ENCODE results near the gene TMEM212. TPM values are rescaled to one million over a fixed set of nuclear protein-coding genes. Genes with fewer than 3 reads are reported as not detected.

The TMEM212 gene
- total RNA-seq: not detected in 2 replicates

DNA sequence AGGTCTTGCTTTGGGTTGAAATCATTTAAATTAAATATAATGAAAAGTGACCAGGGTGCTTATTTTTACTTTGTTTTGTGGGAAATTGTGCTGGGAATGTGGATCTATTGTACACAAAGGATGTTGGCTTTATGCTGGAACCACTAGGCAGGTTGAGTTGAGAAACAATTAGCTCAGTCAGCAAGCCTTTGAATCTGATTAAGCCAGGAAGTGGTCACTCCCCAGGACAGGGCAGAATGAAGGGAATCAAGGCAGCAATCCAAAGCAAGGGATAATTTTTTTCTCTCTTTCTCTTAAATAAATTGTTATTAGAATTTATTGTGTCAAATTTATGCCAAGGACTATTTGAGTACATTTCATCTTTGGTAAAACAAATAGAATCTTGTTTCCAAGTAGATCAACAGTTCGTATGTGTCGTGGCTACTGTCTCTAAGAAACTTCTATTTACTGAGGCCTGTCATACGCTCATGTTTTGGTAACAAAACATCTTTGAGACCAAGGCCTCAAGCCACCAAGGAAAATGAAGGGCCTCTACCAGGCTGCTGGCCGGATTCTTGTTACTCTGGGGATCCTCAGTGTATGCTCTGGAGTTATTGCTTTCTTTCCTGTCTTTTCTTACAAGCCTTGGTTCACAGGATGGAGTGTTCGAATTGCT, at the start of gene TMEM212:
Gene TMEM212, plus strand, starts transcription at position 486 of the 655 bp plus-strand sequence. Its CDS starts 35 bp downstream, at position 521.
- Mint-ChIP-seq H3K36me3 (ENCODE audit: low read depth) (no peaks in the 10 kb centered on the region), H3K27me3 (peaks cover 27% of the 10 kb centered on the region)
- intact Hi-C loops (cut with micrococcal nuclease): no loop called here

DNA sequence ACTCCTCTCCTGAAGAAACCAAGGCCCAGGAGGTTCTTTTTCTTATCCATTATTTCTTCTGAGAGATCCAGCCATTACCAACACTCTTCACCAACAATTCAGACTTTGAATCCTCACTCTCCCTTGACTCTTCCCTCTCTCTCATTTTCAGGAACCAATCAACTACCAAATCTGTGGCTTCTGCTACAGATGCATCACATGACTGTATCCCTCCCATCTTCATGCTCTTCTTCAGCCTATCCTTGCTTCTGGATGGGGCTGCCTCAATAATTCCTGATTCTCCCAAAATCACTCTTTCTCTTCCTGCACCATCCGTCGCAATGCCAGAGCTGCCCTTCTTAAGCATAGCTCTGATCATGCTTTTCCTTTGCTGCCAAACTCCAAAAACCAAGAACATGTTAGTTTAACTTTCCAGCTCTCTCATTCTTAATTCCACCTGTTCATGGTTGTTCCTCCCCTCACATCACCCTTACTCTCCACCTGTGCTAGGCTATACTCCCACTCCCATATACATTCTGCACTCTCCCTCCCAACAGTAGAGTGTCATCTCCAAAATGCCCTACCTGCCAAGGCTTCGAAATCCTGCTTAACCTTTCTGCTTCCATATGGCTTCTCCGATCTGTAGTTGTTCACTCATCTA, 46.4 kb upstream of the TMEM212 start:
- Mint-ChIP-seq H3K27ac (no peak overlapping the region), H3K4me3 (no peak overlapping the region), H3K4me1 (no peaks in the 10 kb centered on the region), H3K36me3 (ENCODE audit: low read depth) (no peaks in the 10 kb centered on the region), H3K27me3 (peaks cover 2% of the 10 kb centered on the region), H3K9me3 (no peaks in the 10 kb centered on the region)
- intact Hi-C loops (cut with micrococcal nuclease): no loop called here
- no peak for DNase-seq

More for the DNA sequence above, at the start of gene TMEM212:
- DNase-seq: no peak
- Mint-ChIP-seq H3K4me3 (no peak within 1 kb of the TSS), H3K9me3 (peaks cover 8% of the 10 kb centered on the region), H3K4me1 (peaks cover 21% of the 10 kb centered on the region), H3K27ac (no peak within 1 kb of the TSS)

DNA sequence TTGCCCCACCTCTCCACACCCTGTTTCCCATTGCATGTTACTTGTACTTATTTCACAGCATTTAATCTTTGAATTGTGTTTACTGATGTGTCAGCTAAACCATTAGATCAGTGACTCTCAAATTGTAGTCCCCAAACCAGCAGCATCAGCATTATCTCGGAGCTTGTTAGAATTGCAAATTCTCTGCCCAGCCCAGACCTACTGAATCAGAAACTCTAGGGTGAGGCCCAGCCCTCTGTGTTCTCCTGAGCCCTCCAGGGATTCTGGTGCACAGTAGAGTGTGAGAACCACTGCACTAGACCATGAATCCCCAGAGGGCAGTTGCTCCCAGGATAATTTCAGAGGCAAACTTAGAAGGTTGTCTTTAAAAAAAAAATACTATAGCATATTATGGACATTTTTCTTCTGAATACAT, 45.9 kb upstream of the TMEM212 start:
- no peak overlapping the region for H3K27ac Mint-ChIP-seq
- intact Hi-C loops (cut with micrococcal nuclease): no loop called here
- H3K9me3 Mint-ChIP-seq: no peaks in the 10 kb centered on the region
- H3K36me3 Mint-ChIP-seq (ENCODE audit: low read depth): no peaks in the 10 kb centered on the region
- DNase-seq: no peak
- no peaks in the 10 kb centered on the region for H3K4me1 Mint-ChIP-seq
- no peak overlapping the region for H3K4me3 Mint-ChIP-seq
- peaks cover under 1% of the 10 kb centered on the region for H3K27me3 Mint-ChIP-seq

DNA sequence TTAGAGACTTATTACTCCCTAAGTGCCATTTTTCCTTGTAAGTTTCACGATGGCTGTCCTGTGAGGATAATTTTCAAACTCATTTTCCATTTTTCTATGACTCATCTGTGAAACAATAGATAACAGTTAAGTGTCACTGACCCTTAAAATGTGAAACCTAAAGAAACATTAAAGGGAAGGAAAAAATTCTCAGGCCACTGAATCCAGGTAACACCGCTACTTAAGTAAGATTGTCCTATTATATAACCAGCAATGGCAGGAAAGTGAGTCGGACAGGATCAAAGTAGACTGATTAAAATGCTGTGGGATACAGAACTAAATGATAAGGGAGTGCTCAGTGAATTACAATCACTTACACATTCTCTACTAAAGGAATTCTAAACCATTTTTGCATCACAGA, 45.3 kb upstream of the TMEM212 start:
- no peak for DNase-seq
- Mint-ChIP-seq H3K27me3 (peaks cover 5% of the 10 kb centered on the region), H3K4me1 (no peaks in the 10 kb centered on the region), H3K36me3 (ENCODE audit: low read depth) (no peaks in the 10 kb centered on the region), H3K27ac (no peak overlapping the region), H3K9me3 (no peaks in the 10 kb centered on the region), H3K4me3 (no peak overlapping the region)
- intact Hi-C loops (cut with micrococcal nuclease): no loop called here

DNA sequence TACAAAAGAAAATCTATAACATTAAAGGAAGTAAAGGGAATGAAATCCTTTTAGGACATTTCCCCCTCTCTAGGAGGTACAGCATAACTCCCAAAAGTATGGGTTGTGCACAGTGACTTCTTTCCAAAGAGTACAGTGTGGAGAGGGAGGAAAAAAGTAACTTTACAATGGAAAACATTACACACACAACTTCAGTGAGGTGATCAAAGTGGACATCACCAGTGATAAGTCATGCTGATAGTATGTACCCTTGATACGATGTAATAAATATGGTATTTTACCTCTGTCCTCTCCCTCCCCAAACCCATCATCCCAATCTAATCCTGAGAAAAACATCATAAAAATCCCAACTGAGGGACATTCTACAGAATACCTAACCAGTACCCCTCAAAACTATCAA, 43.6 kb upstream of the TMEM212 start:
- H3K4me1 Mint-ChIP-seq: no peaks in the 10 kb centered on the region
- intact Hi-C loops (cut with micrococcal nuclease): no loop called here
- no peak overlapping the region for H3K27ac Mint-ChIP-seq
- H3K4me3 Mint-ChIP-seq: no peak overlapping the region
- H3K9me3 Mint-ChIP-seq: no peaks in the 10 kb centered on the region
- no peak for DNase-seq
- H3K36me3 Mint-ChIP-seq (ENCODE audit: low read depth): no peaks in the 10 kb centered on the region
- peaks cover 7% of the 10 kb centered on the region for H3K27me3 Mint-ChIP-seq

DNA sequence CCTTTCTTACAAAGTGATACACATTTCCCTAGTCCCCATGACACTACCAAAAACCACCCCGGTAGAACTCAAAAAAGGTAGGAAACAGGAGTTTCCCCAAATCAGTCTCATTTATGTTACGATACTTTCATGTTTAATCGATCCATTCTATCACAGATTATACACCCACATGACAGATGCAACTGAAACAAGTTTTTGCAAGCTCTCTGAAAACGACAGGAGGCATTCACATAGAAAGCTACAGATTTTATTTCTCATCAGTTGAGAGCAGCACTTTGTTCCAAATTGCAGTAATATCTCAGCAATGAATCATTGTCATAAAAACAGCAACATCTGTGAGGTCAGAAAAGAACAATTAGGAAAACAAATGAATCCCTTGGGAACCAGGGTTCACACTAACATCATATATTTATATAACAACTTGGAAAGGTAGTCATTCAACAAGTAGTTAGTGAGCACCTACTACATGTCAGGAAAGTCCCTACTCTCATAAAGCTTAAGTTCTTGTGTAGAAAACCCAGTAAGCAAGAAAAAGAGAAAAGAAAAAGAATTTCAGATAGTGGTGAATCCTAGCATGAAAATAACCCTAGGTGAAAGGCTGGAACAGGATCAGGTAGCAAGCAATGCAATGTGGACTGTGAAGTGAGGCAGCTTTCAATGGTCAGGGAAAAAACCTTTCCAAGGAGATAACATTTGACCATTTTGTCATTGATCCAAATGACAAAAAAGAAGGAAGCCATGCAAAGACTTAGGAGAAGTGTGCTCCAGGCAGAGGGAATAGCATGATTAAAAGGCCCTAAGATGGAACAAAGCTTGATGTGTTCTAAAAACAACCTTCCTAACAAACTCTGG, 41.2 kb upstream of the TMEM212 start:
- Mint-ChIP-seq H3K27me3 (peaks cover 14% of the 10 kb centered on the region), H3K4me1 (no peaks in the 10 kb centered on the region), H3K36me3 (ENCODE audit: low read depth) (no peaks in the 10 kb centered on the region), H3K9me3 (no peaks in the 10 kb centered on the region), H3K4me3 (no peak overlapping the region), H3K27ac (no peak overlapping the region)
- intact Hi-C loops (cut with micrococcal nuclease): no loop called here
- no peak for DNase-seq

DNA sequence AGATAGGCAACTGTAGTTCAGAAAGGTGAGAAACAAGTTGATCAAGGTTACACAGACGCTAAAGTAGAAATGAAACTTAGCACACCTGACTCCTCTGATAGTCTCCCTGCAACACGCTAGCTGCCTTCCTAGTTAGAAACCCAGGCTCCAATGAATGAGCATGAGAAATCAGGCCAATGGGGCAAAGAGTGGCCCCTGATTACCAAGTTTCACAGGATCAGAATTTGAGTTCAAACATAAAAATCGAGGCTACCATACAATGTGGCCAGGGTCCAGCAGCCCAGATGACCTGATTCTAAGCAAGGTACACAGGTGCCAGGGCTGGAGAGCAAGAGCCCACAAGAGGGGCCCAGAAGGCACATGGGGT, 40.6 kb upstream of the TMEM212 start:
- no peak overlapping the region for H3K4me3 Mint-ChIP-seq
- DNase-seq: no peak
- intact Hi-C loops (cut with micrococcal nuclease): no loop called here
- H3K4me1 Mint-ChIP-seq: no peaks in the 10 kb centered on the region
- H3K36me3 Mint-ChIP-seq (ENCODE audit: low read depth): no peaks in the 10 kb centered on the region
- H3K9me3 Mint-ChIP-seq: no peaks in the 10 kb centered on the region
- H3K27ac Mint-ChIP-seq: peak overlapping the region; percentile 17
- H3K27me3 Mint-ChIP-seq: peaks cover 17% of the 10 kb centered on the region

DNA sequence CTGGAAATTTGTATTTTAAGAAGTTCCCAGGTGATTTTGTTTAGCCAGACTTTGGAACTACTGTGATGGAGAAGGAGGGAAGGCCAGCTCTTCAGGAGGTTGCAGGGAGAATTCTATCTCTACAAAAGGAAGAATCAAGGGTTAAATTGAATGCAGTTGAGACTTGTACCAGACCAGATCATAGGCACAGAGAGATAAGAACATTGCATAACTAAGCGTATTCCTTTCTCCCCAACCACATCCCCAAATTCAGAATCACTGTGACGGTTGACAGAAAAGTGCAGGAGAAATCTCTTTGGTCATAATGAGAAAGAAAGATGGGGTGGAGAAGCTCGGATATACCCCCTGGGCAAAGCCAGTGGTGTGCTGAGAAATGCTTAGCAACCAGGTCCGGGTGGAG, 40.1 kb upstream of the TMEM212 start:
- H3K4me1 Mint-ChIP-seq: no peaks in the 10 kb centered on the region
- no peaks in the 10 kb centered on the region for H3K9me3 Mint-ChIP-seq
- no peak overlapping the region for H3K27ac Mint-ChIP-seq
- DNase-seq: no peak
- no peak overlapping the region for H3K4me3 Mint-ChIP-seq
- no peaks in the 10 kb centered on the region for H3K36me3 Mint-ChIP-seq (ENCODE audit: low read depth)
- intact Hi-C loops (cut with micrococcal nuclease): no loop called here
- peaks cover 21% of the 10 kb centered on the region for H3K27me3 Mint-ChIP-seq

DNA sequence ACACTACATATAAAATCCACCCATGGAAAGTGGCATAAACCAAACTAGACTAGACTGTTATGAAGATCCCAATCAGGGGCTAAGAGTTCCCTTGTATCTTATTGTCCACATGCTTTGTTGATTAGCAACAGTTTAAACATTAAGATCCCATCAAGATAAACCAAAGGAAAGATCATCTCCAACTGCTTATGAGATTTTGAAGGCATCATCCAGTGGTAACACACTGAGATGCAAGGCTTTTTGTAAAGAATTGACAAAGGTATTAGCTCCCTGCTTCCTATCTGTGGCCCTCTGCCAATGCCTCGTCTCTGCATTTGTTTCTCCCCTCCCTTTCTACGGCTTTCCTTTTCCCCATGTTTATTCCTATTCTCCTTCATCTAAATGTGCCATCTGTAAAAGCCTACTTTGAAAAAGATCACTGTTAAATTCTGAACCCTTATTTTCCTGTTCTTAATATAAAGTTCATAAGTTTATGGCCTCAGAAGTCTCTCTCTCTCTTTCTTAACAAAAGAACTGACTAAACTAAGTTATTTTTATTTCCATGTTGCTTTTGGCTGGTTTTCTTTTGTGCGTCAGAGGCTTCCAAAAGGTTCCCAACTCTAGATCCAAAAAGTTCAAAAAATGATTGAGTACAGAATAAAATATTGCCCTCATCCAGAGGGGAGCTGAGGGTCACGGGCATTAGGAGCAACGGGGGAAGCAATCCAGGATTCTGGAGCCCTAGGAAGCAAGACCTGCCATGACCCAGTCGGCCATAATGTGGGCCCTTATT, 38.3 kb upstream of the TMEM212 start:
- Mint-ChIP-seq H3K4me1 (peaks cover 5% of the 10 kb centered on the region), H3K27me3 (peaks cover 30% of the 10 kb centered on the region), H3K27ac (no peak overlapping the region), H3K36me3 (ENCODE audit: low read depth) (no peaks in the 10 kb centered on the region), H3K4me3 (no peak overlapping the region), H3K9me3 (no peaks in the 10 kb centered on the region)
- intact Hi-C loops (cut with micrococcal nuclease): no loop called here
- DNase-seq: no peak

DNA sequence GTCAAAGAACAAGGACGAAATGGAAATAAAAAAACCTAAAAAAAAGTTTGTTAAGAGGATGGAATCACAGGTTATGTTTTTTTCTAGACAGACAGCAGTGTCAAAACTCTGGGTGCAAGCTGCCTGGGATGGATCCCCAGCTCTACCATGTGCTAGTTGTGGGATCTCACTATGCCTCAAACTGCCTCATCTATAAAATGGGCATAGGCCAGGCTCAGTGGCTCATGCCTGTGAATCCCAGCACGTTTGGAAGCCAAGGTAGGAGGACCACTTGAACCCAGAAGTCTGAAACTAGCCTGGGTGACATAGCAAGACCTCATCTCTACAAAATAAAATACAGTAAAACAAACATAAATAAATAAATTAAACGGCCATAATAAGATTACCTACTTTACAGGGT, 37.5 kb upstream of the TMEM212 start:
- intact Hi-C loops (cut with micrococcal nuclease): no loop called here
- peaks cover 34% of the 10 kb centered on the region for H3K27me3 Mint-ChIP-seq
- H3K27ac Mint-ChIP-seq: no peak overlapping the region
- H3K9me3 Mint-ChIP-seq: no peaks in the 10 kb centered on the region
- H3K4me3 Mint-ChIP-seq: no peak overlapping the region
- no peak for DNase-seq
- no peaks in the 10 kb centered on the region for H3K36me3 Mint-ChIP-seq (ENCODE audit: low read depth)
- H3K4me1 Mint-ChIP-seq: peaks cover 8% of the 10 kb centered on the region

DNA sequence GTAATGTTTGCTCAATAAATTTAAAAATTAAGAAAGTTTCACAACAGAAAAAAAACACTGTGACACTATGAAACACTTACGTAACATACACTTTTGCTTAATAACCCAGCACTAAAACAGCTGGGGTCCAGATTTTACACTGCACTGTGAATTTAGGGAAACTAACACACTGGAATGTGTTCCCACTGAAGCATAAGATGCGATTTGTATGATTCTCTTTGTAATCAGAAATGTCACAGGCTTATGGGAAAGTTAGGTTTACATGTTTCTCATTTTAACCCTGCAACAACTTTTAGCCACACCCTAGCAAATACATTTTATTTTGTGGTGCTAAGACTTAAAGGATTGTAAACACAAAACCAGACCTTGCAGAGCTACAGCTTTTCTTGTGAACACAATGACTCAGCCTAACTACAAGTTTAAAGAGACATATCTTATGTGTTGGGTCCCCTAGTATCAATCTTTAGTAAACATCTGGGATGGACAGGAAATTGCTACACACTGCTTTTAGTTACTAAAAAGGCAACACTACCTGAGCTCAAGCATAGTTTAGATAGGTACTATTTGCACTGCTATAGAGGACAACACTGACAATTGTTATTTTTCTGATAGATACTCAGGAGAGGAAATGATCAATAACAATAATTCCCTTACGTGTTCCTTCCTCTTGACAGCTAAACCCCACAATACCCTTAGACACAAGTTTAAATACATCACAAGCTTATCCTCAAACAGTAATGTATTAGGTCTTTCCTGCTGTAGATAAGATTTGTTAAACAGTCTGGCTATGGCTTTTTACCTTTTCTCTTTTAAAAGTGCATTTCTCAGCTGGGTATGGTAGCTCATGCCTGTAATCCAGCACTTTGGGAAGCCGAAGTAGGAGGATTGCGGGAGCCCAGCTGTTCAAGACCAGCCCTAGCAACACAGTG, 36.7 kb upstream of the TMEM212 start:
- no peak for DNase-seq
- intact Hi-C loops (cut with micrococcal nuclease): no loop called here
- Mint-ChIP-seq H3K27me3 (peaks cover 42% of the 10 kb centered on the region), H3K36me3 (ENCODE audit: low read depth) (no peaks in the 10 kb centered on the region), H3K4me3 (no peak overlapping the region), H3K9me3 (no peaks in the 10 kb centered on the region), H3K27ac (no peak overlapping the region), H3K4me1 (peaks cover 9% of the 10 kb centered on the region)

DNA sequence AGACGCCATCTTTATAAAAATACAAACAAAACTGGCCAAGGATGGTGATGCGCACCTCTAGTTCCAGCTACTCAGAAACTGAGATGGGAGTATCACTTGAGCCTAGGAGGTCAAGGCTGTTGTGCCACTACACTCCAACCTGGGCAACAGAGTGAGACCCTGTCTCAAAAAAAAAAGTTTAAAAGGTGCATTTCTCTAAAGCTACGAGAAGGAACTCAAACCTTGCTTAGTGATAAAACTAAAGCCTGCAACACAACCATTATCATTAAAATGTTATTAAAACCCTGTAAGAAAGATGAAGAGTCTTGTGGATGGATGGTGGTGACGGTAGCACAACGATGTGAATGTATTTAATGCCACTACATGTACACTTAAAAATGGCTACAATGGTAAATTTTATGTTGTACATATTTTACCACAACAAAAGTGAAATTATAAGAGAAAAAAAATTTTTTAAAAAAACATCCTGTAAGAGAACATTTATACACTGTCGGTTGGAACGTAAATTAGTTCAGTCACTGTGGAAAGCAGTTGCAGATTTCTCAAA, 35.9 kb upstream of the TMEM212 start:
- Mint-ChIP-seq H3K4me1 (peaks cover 10% of the 10 kb centered on the region), H3K27ac (no peak overlapping the region), H3K9me3 (no peaks in the 10 kb centered on the region), H3K27me3 (peaks cover 50% of the 10 kb centered on the region), H3K4me3 (no peak overlapping the region), H3K36me3 (ENCODE audit: low read depth) (no peaks in the 10 kb centered on the region)
- DNase-seq: no peak
- intact Hi-C loops (cut with micrococcal nuclease): no loop called here

DNA sequence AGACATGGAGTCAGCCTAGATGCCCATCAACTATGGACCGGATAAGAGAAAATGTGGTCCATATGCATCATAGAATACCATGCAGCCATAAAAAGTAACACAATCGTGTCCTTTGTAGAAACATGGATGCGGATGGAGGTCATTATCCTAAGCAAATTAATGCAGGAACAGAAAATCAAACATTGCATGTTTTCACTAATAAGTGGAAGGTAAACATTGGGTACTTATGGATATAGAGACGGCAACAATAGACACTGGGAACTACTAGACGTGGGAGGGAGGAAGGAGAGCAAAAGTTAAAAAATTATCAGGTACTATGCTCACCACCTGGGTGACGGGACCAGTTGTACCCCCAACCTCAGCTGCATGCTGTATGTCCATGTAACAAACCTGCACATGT, 35.3 kb upstream of the TMEM212 start:
- no peaks in the 10 kb centered on the region for H3K9me3 Mint-ChIP-seq
- no peak overlapping the region for H3K27ac Mint-ChIP-seq
- H3K27me3 Mint-ChIP-seq: peaks cover 47% of the 10 kb centered on the region
- intact Hi-C loops (cut with micrococcal nuclease): no loop called here
- H3K36me3 Mint-ChIP-seq (ENCODE audit: low read depth): no peaks in the 10 kb centered on the region
- peaks cover 10% of the 10 kb centered on the region for H3K4me1 Mint-ChIP-seq
- DNase-seq: no peak
- no peak overlapping the region for H3K4me3 Mint-ChIP-seq

Data from activated CD4-positive, alpha-beta T cell treated with anti-CD3 and anti-CD28 coated beads, Interleukin-2, amount 10 ng/mL, durations not matched to agents 24 days and 14 days (primary cell).